ENCODE data around the gene PROZ. TPM values are rescaled to one million over a fixed set of nuclear protein-coding genes. Genes with fewer than 3 reads are reported as not detected.
A peak's percentile ranks its signal among the peaks of the same experiment; 100 is the strongest.

PROZ gene
- total RNA-seq, 3 donors from 2014 or later (not counting 1 experiment from before 2014, with no cell fraction given) = 0.82 TPM; not detected in 2

DNA sequence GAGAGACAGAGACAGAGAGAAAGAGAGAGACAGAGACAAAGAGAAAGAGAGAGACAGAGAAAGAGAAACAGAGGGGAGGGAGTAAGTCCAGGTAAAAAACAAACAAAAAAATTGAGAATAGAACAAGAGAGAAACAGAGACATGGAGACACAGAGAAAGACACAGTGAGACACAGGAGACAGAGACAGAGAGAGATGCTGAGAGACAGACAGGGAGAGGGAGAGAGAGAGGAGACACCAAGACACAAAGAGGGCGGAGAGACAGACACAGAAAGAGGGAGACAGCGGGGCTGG is 5.8 kb upstream of the PROZ start:
- no peak for ATAC-seq
- no peaks in the 10 kb centered on the region for H3K9me3 Mint-ChIP-seq
- Histone ChIP-seq H3K36me3 (ENCODE audit: control insufficient read depth, insufficient read depth, low read length) (no peaks in the 10 kb centered on the region), H3K4me1 (ENCODE audit: control insufficient read depth, insufficient read depth, low read length) (peaks cover 28% of the 10 kb centered on the region), H3K27me3 (ENCODE audit: control insufficient read depth, insufficient read depth, low read length) (peaks cover 15% of the 10 kb centered on the region), H3K9me3 (ENCODE audit: control insufficient read depth, insufficient read depth, low read length) (no peaks in the 10 kb centered on the region), H3K4me3 (ENCODE audit: low read length) (peak overlapping the region; percentile 41), H3K27ac (ENCODE audit: low read length) (no peak overlapping the region)
- no peaks in the 10 kb centered on the region for H3K36me3 Mint-ChIP-seq
- H3K27ac Mint-ChIP-seq = peak overlapping the region; percentile 64 to 80
- no peak for DNase-seq
- TF ChIP-seq, protein P1, sequence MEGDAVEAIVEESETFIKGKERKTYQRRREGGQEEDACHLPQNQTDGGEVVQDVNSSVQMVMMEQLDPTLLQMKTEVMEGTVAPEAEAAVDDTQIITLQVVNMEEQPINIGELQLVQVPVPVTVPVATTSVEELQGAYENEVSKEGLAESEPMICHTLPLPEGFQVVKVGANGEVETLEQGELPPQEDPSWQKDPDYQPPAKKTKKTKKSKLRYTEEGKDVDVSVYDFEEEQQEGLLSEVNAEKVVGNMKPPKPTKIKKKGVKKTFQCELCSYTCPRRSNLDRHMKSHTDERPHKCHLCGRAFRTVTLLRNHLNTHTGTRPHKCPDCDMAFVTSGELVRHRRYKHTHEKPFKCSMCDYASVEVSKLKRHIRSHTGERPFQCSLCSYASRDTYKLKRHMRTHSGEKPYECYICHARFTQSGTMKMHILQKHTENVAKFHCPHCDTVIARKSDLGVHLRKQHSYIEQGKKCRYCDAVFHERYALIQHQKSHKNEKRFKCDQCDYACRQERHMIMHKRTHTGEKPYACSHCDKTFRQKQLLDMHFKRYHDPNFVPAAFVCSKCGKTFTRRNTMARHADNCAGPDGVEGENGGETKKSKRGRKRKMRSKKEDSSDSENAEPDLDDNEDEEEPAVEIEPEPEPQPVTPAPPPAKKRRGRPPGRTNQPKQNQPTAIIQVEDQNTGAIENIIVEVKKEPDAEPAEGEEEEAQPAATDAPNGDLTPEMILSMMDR (IDR thresholded peaks at IDR 0.05) = no peak
- intact Hi-C loops (cut with micrococcal nuclease) = loop anchor here (2.0 to 5.0 kb wide), 2 partner anchors 35 to 56 kb away; partner anchors contain the start of genes CUL4A and PCID2
- H3K4me3 Mint-ChIP-seq = peak overlapping the region; percentile 85
- H3K27me3 Mint-ChIP-seq (ENCODE audit: low read depth in 2 of 2) = peaks cover 0 to 24% of the 10 kb centered on the region in 2 donors
- H3K4me1 Mint-ChIP-seq = peaks cover 23 to 27% of the 10 kb centered on the region in 2 donors
- WGBS (ENCODE audit: insufficient coverage) = 28% methylated on average over 2 of the region's 2 CpGs

DNA sequence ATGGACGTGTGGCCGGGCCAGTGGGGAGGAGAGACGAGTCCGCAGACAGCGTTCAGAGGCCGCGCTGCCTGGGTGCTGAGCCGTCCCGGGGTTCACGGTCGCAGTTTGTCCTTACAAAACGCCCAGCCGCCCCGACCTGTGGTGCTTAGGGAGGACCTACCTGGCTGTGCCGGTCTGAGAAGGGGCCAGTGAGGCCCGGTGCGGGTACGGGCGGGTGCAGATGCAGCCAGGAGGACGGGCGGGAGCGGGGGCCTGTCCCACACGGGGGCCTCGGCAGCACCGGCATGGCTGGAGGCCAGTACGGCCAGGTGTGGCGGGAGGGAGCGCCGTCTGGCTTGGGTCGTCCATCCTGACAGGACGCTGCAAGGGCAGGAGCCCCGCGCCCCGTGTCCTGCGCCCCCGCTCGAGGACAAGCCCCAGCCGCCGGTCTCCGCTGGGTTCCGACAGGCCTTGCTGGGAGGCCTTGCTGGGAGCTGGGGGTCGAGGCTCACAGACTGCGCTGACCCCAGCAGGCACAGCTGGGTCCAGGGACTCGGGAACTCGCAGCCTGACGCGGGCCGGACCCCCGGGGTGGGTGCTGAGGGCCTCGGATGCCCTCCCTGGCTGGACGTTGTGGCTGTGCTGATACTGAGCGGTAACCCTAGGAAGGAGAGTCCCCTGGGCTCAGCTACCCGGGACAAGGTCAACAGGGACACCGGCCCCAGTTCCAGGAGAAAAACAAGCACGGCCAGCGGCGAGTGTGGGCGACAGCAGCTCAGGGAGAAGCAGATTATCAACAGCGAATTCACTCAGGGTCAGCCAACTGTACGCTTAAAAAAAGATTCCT is 5.3 kb upstream of the PROZ start:
- peak overlapping the region; percentile 85 for H3K4me3 Mint-ChIP-seq
- no peaks in the 10 kb centered on the region for H3K9me3 Mint-ChIP-seq
- TF ChIP-seq, protein P1 (IDR thresholded peaks at IDR 0.05) = no peak
- Histone ChIP-seq H3K27me3 (ENCODE audit: control insufficient read depth, insufficient read depth, low read length) (peaks cover 15% of the 10 kb centered on the region), H3K36me3 (ENCODE audit: control insufficient read depth, insufficient read depth, low read length) (no peaks in the 10 kb centered on the region), H3K27ac (ENCODE audit: low read length) (peak overlapping the region; percentile 0), H3K9me3 (ENCODE audit: control insufficient read depth, insufficient read depth, low read length) (no peaks in the 10 kb centered on the region), H3K4me1 (ENCODE audit: control insufficient read depth, insufficient read depth, low read length) (peaks cover 28% of the 10 kb centered on the region), H3K4me3 (ENCODE audit: low read length) (peak overlapping the region; percentile 41)
- H3K4me1 Mint-ChIP-seq = peaks cover 23 to 27% of the 10 kb centered on the region in 2 donors
- peak; percentile 39 to 42 for DNase-seq
- no peaks in the 10 kb centered on the region for H3K36me3 Mint-ChIP-seq
- H3K27ac Mint-ChIP-seq = peak overlapping the region; percentile 75 to 80
- 12% methylated on average over 60 of the region's 60 CpGs for WGBS (ENCODE audit: insufficient coverage)
- peaks cover 0 to 24% of the 10 kb centered on the region in 2 donors for H3K27me3 Mint-ChIP-seq (ENCODE audit: low read depth in 2 of 2)
- intact Hi-C loops (cut with micrococcal nuclease) = loop anchor here (2.0 to 5.0 kb wide), 2 partner anchors 34 to 56 kb away; partner anchors contain the start of genes CUL4A and PCID2
- peak; percentile 29 to 36 (median 34) for ATAC-seq

DNA sequence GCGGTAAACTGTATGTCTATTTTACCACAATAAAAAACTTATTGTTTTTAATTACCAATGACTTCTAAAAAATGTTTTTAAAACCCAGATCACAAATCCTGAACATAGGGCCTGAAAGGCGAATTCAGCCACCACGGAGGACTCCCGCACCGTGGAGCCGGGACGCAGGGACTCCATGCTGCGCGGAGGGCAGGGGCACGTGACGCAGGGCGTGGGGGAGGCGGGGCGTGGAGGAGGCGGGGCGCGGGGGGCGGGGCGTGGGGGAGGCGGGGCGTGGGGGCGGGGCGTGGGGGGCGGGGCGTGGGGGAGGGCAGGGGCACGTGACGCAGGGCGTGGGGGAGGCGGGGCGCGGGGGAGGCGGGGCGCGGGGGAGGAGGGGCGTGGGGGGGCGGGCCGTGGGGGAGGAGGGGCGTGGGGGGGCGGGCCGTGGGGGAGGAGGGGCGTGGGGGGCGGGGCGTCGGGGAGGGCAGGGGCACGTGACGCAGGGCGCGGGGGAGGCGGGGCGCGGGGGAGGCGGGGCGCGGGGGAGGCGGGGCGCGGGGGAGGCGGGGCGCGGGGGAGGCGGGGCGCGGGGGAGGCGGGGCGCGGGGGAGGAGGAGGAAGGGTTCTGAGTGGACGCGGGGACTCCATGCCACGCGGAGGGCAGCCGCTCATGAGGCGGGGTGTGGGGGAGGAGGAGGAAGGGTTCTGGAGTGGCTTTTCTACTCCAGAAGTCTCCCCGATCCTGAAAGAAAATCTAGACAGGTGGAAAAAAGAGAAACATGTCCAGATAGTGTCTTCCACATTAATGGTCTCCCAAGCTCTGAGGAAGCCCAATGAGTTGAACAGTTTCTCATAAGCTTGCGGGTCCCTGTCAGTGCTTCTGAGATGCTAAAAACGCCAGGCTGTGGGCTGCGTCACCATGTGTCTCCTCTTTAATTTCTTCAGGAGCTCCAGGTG is 4.4 kb upstream of the PROZ start:
- no peaks in the 10 kb centered on the region for H3K36me3 Mint-ChIP-seq
- peak; percentile 62 to 89 for DNase-seq
- ATAC-seq = peak; percentile 78 to 84 (median 83)
- H3K9me3 Mint-ChIP-seq = no peaks in the 10 kb centered on the region
- Histone ChIP-seq H3K27ac (ENCODE audit: low read length) (peak overlapping the region; percentile 43), H3K4me1 (ENCODE audit: control insufficient read depth, insufficient read depth, low read length) (peaks cover 28% of the 10 kb centered on the region), H3K27me3 (ENCODE audit: control insufficient read depth, insufficient read depth, low read length) (peaks cover 15% of the 10 kb centered on the region), H3K36me3 (ENCODE audit: control insufficient read depth, insufficient read depth, low read length) (no peaks in the 10 kb centered on the region), H3K4me3 (ENCODE audit: low read length) (peak overlapping the region; percentile 41), H3K9me3 (ENCODE audit: control insufficient read depth, insufficient read depth, low read length) (no peaks in the 10 kb centered on the region)
- TF ChIP-seq, protein P1 (IDR thresholded peaks at IDR 0.05) = no peak
- peaks cover 0 to 21% of the 10 kb centered on the region in 2 donors for H3K27me3 Mint-ChIP-seq (ENCODE audit: low read depth in 2 of 2)
- H3K27ac Mint-ChIP-seq = peak overlapping the region; percentile 80 to 83
- peak overlapping the region; percentile 80 for H3K4me3 Mint-ChIP-seq
- intact Hi-C loops (cut with micrococcal nuclease) = loop anchor here (2.0 to 5.0 kb wide), 2 partner anchors 33 to 55 kb away; partner anchors contain the start of genes CUL4A and PCID2
- 14% methylated on average over 17 of the region's 76 CpGs for WGBS (ENCODE audit: insufficient coverage)
- peaks cover 23 to 27% of the 10 kb centered on the region in 2 donors for H3K4me1 Mint-ChIP-seq
